ENCODE measurements around the gene SUSD1. TPM values are rescaled to one million over a fixed set of nuclear protein-coding genes. Genes with fewer than 3 reads are reported as not detected.
A peak's percentile ranks its signal among the peaks of the same experiment; 100 is the strongest.

SUSD1 gene
- total RNA-seq, 1 experiment from 2014 or later = 7.4 TPM

DNA sequence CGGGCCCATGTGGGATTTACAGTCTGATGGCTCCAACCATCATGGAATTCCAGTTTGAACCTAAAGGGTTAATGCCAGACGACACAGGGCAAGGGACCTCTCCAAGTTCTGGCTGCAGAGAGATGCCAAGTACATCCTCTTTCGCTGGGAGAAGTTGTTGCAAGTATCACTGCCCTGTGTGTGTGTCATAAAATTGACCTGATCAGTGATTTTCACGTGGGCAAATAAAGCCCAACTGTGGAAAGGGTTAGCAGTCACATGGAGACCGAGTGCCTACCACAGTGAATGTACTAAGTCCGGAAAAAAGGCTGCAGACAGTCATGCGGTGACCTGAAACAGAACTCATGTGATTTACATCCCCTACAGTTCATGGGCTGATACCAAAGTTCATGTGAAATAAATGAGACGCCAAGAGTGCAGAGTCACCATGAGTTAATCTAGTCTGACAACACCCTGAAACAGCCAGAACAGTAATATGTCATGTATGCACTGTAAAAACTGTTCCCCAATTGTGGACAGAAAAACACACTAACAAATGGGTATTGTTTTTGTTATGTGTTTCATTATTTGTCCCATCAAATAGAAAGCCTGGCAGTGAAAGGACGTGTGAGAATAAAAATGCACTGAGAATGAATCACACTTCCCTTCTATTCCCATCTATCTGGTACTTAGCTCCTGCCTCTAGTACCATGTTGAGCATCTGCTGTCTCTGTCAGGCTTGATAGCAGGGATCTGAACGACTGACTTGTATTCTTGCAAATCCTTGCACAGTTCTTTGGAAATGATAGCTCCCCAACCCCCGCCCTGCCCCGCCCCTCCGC lies 115.7 kb downstream of the SUSD1 start:
- ChIA-PET POLR2A (ENCODE audit: unreplicated experiment) (no interaction called here), CTCF (no interaction called here)
- Histone ChIP-seq H4K20me1 (ENCODE audit: low read length) (no peaks in the 10 kb centered on the region), H3K9me2 (replicated peaks; ENCODE audit: low read length) (no peaks in the 10 kb centered on the region), H3K9ac (ENCODE audit: low read length) (no peak overlapping the region), H3K9me3 (ENCODE audit: low read length) (no peaks in the 10 kb centered on the region), H2AFZ (ENCODE audit: low read length) (no peak overlapping the region), H3K36me3 (ENCODE audit: low read depth, low read length) (no peaks in the 10 kb centered on the region; the same call in 1 of the 2 replicates), H3K27me3 (ENCODE audit: low read length) (no peaks in the 10 kb centered on the region), H3K4me3 (ENCODE audit: low read length) (no peak overlapping the region), H3K27ac (ENCODE audit: low read length) (peak overlapping the region; percentile 84), H3F3A (ENCODE audit: low read length, unreplicated experiment) (peaks cover 4% of the 10 kb centered on the region), H3K4me2 (ENCODE audit: low read length) (peak overlapping the region; percentile 43), H3K4me1 (ENCODE audit: insufficient read depth, low read length) (peaks cover 22% of the 10 kb centered on the region), H3K79me2 (ENCODE audit: low read length) (no peaks in the 10 kb centered on the region)
- peak; percentile 62 for ATAC-seq
- peak; percentile 57 for DNase-seq
- BruUV-seq (replicated peaks) = no TSS peak
- no peak for TF ChIP-seq CTCF (conservative IDR thresholded peaks at IDR 0.05; ENCODE audit: low read depth, low read length)
- TF ChIP-seq EZH2 (IDR thresholded peaks at IDR 0.05; ENCODE audit: low read length, unreplicated experiment) = no peak
- TF ChIP-seq EZH2phosphoT487 (IDR thresholded peaks at IDR 0.05; ENCODE audit: borderline replicate concordance, low read length) = no peak
- intact Hi-C loops (cut with micrococcal nuclease) = no loop called here

DNA sequence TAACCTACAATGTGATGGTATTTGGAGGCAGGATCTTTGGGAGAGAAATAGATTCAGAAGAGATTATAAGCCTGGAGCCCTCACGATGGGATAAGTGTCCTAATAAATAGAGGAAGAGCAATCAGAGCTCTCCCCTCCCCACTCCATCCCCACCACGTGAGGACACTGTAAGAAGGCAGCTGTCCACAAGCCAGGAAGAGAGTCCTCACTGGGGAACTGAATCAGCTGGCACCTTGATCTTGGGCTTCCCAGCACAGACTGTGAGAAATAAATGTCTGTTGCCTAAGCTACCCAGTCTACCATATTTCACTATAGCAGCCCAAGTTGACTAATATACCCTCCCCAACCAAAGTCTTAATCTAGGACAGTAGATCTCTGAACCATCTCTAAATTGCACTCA lies 118.1 kb downstream of the SUSD1 start:
- H3K9me3 ChIP-seq (ENCODE audit: low read length) = no peaks in the 10 kb centered on the region
- no peaks in the 10 kb centered on the region for H4K20me1 ChIP-seq (ENCODE audit: low read length)
- no peak overlapping the region for H3K27ac ChIP-seq (ENCODE audit: low read length)
- ATAC-seq = no peak
- H3K36me3 ChIP-seq (ENCODE audit: low read depth, low read length) = no peaks in the 10 kb centered on the region; the same call in 1 of the 2 replicates
- BruUV-seq (replicated peaks) = no TSS peak
- peaks cover 22% of the 10 kb centered on the region for H3K4me1 ChIP-seq (ENCODE audit: insufficient read depth, low read length)
- no peak for DNase-seq
- H3K27me3 ChIP-seq (ENCODE audit: low read length) = no peaks in the 10 kb centered on the region
- intact Hi-C loops (cut with micrococcal nuclease) = no loop called here
- no peak overlapping the region for H3K9ac ChIP-seq (ENCODE audit: low read length)
- H2AFZ ChIP-seq (ENCODE audit: low read length) = no peak overlapping the region
- no peak for TF ChIP-seq CTCF (conservative IDR thresholded peaks at IDR 0.05; ENCODE audit: low read depth, low read length)
- TF ChIP-seq EZH2phosphoT487 (IDR thresholded peaks at IDR 0.05; ENCODE audit: borderline replicate concordance, low read length) = no peak
- no peak for TF ChIP-seq EZH2 (IDR thresholded peaks at IDR 0.05; ENCODE audit: low read length, unreplicated experiment)
- CTCF ChIA-PET = no interaction called here
- H3K4me2 ChIP-seq (ENCODE audit: low read length) = no peak overlapping the region
- no peak overlapping the region for H3K4me3 ChIP-seq (ENCODE audit: low read length)
- no peaks in the 10 kb centered on the region for H3K79me2 ChIP-seq (ENCODE audit: low read length)
- POLR2A ChIA-PET (ENCODE audit: unreplicated experiment) = no interaction called here
- peaks cover 3% of the 10 kb centered on the region for H3F3A ChIP-seq (ENCODE audit: low read length, unreplicated experiment)
- H3K9me2 ChIP-seq (replicated peaks; ENCODE audit: low read length) = no peaks in the 10 kb centered on the region

DNA sequence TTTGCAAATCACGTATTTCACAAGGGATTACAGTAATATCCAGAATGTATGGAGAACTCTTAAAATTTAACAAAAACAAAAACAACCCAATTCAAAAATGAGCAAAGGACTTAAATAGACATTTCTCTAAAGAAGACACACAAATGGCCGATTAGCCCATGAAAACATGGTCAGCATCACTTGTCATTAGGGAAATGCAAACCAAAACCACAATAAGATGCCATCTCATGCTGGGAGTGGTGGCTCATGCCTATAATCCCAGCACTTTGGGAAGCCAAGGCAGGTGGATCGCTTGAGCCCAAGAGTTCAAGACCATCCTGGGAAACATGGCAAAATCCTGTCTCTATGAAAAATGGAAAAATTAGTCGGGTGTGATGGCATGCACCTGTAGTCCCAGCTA lies 120.2 kb downstream of the SUSD1 start:
- H4K20me1 ChIP-seq (ENCODE audit: low read length) = no peaks in the 10 kb centered on the region
- TF ChIP-seq EZH2phosphoT487 (IDR thresholded peaks at IDR 0.05; ENCODE audit: borderline replicate concordance, low read length) (no peak), CTCF (conservative IDR thresholded peaks at IDR 0.05; ENCODE audit: low read depth, low read length) (no peak), EZH2 (IDR thresholded peaks at IDR 0.05; ENCODE audit: low read length, unreplicated experiment) (no peak)
- H3K27me3 ChIP-seq (ENCODE audit: low read length) = no peaks in the 10 kb centered on the region
- ATAC-seq = no peak
- no peaks in the 10 kb centered on the region for H3K79me2 ChIP-seq (ENCODE audit: low read length)
- no peaks in the 10 kb centered on the region for H3K9me2 ChIP-seq (replicated peaks; ENCODE audit: low read length)
- H3F3A ChIP-seq (ENCODE audit: low read length, unreplicated experiment) = no peaks in the 10 kb centered on the region
- POLR2A ChIA-PET (ENCODE audit: unreplicated experiment) = no interaction called here
- no peak overlapping the region for H3K27ac ChIP-seq (ENCODE audit: low read length)
- no peak overlapping the region for H3K9ac ChIP-seq (ENCODE audit: low read length)
- H3K36me3 ChIP-seq (ENCODE audit: low read depth, low read length) = no peaks in the 10 kb centered on the region; the same call in 1 of the 2 replicates
- no TSS peak for BruUV-seq (replicated peaks)
- H3K4me2 ChIP-seq (ENCODE audit: low read length) = no peak overlapping the region
- no peak overlapping the region for H3K4me3 ChIP-seq (ENCODE audit: low read length)
- CTCF ChIA-PET = no interaction called here
- H3K9me3 ChIP-seq (ENCODE audit: low read length) = no peaks in the 10 kb centered on the region
- no peak overlapping the region for H2AFZ ChIP-seq (ENCODE audit: low read length)
- intact Hi-C loops (cut with micrococcal nuclease) = no loop called here
- H3K4me1 ChIP-seq (ENCODE audit: insufficient read depth, low read length) = peaks cover 22% of the 10 kb centered on the region
- DNase-seq = no peak

All from PC-3 (cell line).